HepG2 (cell line): ENCODE data around the gene TMEM14B. TPM values are rescaled to one million over a fixed set of nuclear protein-coding genes. Genes with fewer than 3 reads are reported as not detected.
A peak's percentile ranks its signal among the peaks of the same experiment; 100 is the strongest.

ENCODE experiments used
- BRD4 ChIP-seq: sonication (generic); formaldehyde crosslinking; IDR thresholded peaks from 2 replicates; pipeline ENCODE4 v1.4.0; 2020; ENCODE audit warnings: missing genetic modification reagents
- ETV5 ChIP-seq: IDR thresholded peaks from 2 replicates; pipeline ENCODE4 v1.6.1; 2018; ENCODE audit warnings: missing biosample characterization, missing genetic modification reagents, inconsistent platforms, borderline replicate concordance
- HDAC1 ChIP-seq: sonication (generic); formaldehyde crosslinking; IDR thresholded peaks from 2 replicates; pipeline ENCODE4 v1.5.1; 2020; ENCODE audit warnings: mild to moderate bottlenecking, missing genetic modification reagents
- HMGXB4 ChIP-seq, 2 experiments: sonication (generic) in 1 of 2; formaldehyde crosslinking in 1 of 2; IDR thresholded peaks; 2 replicates each; pipeline versions ENCODE4 v1.4.0 to v1.6.1; 2018 to 2020; ENCODE audit warnings: missing genetic modification reagents in 2 of 2, borderline replicate concordance in 1 of 2, low read depth in 1 of 2, mild to moderate bottlenecking in 1 of 2, missing biosample characterization in 1 of 2
- NR1H2 ChIP-seq: sonication (generic); formaldehyde crosslinking; IDR thresholded peaks from 2 replicates; pipeline ENCODE4 v1.8.1; 2022; ENCODE audit warnings: low read depth, missing genetic modification reagents, borderline replicate concordance
- ONECUT2 ChIP-seq: sonication (generic); formaldehyde crosslinking; IDR thresholded peaks from 2 replicates; pipeline ENCODE4 v1.4.0; 2020; ENCODE audit warnings: missing genetic modification reagents
- PITX1 ChIP-seq: sonication (generic); formaldehyde crosslinking; IDR thresholded peaks from 2 replicates; pipeline ENCODE4 v1.5.1; 2020; ENCODE audit warnings: mild to moderate bottlenecking, missing genetic modification reagents
- PLSCR1 ChIP-seq: sonication (generic); formaldehyde crosslinking; IDR thresholded peaks from 2 replicates; pipeline ENCODE4 v1.5.0; 2020; ENCODE audit warnings: missing genetic modification reagents, mild to moderate bottlenecking, borderline replicate concordance
- REL ChIP-seq: sonication (generic); formaldehyde crosslinking; conservative IDR thresholded peaks from 2 replicates; pipeline ENCODE4 v1.8.0; 2022; ENCODE audit warnings: mild to moderate bottlenecking, missing genetic modification reagents, moderate library complexity
- THAP9 ChIP-seq: sonication (generic); formaldehyde crosslinking; IDR thresholded peaks from 2 replicates; pipeline ENCODE4; 2020; ENCODE audit warnings: missing genetic modification reagents, mild to moderate bottlenecking, borderline replicate concordance
- TOE1 ChIP-seq: sonication (generic); formaldehyde crosslinking; IDR thresholded peaks from 2 replicates; pipeline ENCODE4 v1.4.0; 2020; ENCODE audit warnings: mild to moderate bottlenecking, missing genetic modification reagents
- ZBTB44 ChIP-seq: sonication (generic); formaldehyde crosslinking; IDR thresholded peaks from 2 replicates; pipeline ENCODE4 v1.4.0; 2020; ENCODE audit warnings: missing genetic modification reagents
- ZFAT ChIP-seq: sonication (generic); formaldehyde crosslinking; conservative IDR thresholded peaks from 2 replicates; pipeline ENCODE4 v1.8.1; 2023; ENCODE audit warnings: missing genetic modification reagents, inconsistent platforms
- ZNF552 ChIP-seq: sonication (generic); formaldehyde crosslinking; IDR thresholded peaks from 2 replicates; pipeline ENCODE4 v1.9.0; 2022; ENCODE audit warnings: missing genetic modification reagents, mild to moderate bottlenecking, borderline replicate concordance
- ZNF775 ChIP-seq: sonication (generic); formaldehyde crosslinking; IDR thresholded peaks from 2 replicates; pipeline ENCODE4 v1.4.0; 2020; ENCODE audit warnings: missing genetic modification reagents, mild to moderate bottlenecking, moderate library complexity, borderline replicate concordance
- ZNF792 ChIP-seq: IDR thresholded peaks from 2 replicates; pipeline ENCODE4 v1.6.1; 2016
- ZNF878 ChIP-seq: sonication (generic); formaldehyde crosslinking; IDR thresholded peaks from 2 replicates; pipeline ENCODE4 v1.8.1; 2023; ENCODE audit warnings: mild to moderate bottlenecking, missing genetic modification reagents, moderate library complexity
- ZZZ3 ChIP-seq: sonication (generic); formaldehyde crosslinking; IDR thresholded peaks from 2 replicates; pipeline ENCODE4 v1.4.0; 2020; ENCODE audit warnings: missing genetic modification reagents, mild to moderate bottlenecking, borderline replicate concordance
- polyA plus RNA-seq, 8 experiments: library from polyadenylated mRNA; depleted of rRNA in 3 of 8; stranded (reverse) in 7 of 8; unstranded in 1 of 8; fragments of >200 nt; fragmentation: Illumina TruSeq in 4 of 8; extraction: Trizol in 4 of 8; gene quantifications; 2 replicates each; pipeline versions ENCODE4 v1.2.1 to v1.2.3, GENCODE V29; 2011 to 2016; ENCODE audit warnings: low read depth in 4 of 8, missing spikeins in 1 of 8, mixed read lengths in 1 of 8; ENCODE audit not compliant: insufficient read depth in 1 of 8
- total RNA-seq, 5 experiments: library from RNA; depleted of rRNA; stranded (reverse); fragments of >200 nt; fragmentation: Illumina TruSeq; extraction: Trizol; gene quantifications; 2 replicates each; pipeline ENCODE4 v1.2.3, GENCODE V29; 2016; ENCODE audit warnings: low read depth in 1 of 5

The TMEM14B gene
- total and polyA plus RNA-seq, 2 of the 13 experiments (the other 11 are each of a cell fraction or from before 2014, with no cell fraction given) = 133 to 200 TPM

- TF ChIP-seq THAP9 (CRISPR knock-in tag) = no peak
- no peak for TF ChIP-seq REL (CRISPR knock-in tag)
- no peak for TF ChIP-seq PLSCR1 (CRISPR knock-in tag)
- TF ChIP-seq HDAC1 = no peak
- no peak; the same call in 1 of the 2 replicates for TF ChIP-seq ZNF792 (CRISPR knock-in tag)
- peak; percentile 58; the same call in 1 of the 2 replicates for TF ChIP-seq BRD4
- no peak for TF ChIP-seq ZBTB44 (CRISPR knock-in tag)
- no peak for TF ChIP-seq ZNF552 (CRISPR knock-in tag)
- no peak for TF ChIP-seq NR1H2
- peak; percentile 3; the same call in 1 of the 2 replicates for TF ChIP-seq TOE1 (CRISPR knock-in tag)
- no peak for TF ChIP-seq PITX1
- TF ChIP-seq ONECUT2 = no peak
- TF ChIP-seq ZZZ3 (CRISPR knock-in tag) = 0 out of 2 replicates have a peak, but pooled peaks have one; percentile 13
- TF ChIP-seq ZNF775 (CRISPR knock-in tag) = no peak
- peak in 1 of 2 experiments; percentile 4; a peak in 1 of 4 replicates for TF ChIP-seq HMGXB4 (CRISPR knock-in tag; IDR thresholded peaks at IDR 0.05; ENCODE audit: borderline replicate concordance in 1 of 2, low read depth in 1 of 2)
- TF ChIP-seq ZNF878 = no peak
- TF ChIP-seq ZFAT (CRISPR knock-in tag) = no peak
- no peak for TF ChIP-seq ETV5 (CRISPR knock-in tag)
Measured at GRCh38 chr6:10721850-10722569, 25.6 kb upstream of the TMEM14B start (continued).
